ENCODE data around the gene HS3ST2.
A peak's percentile ranks its signal among the peaks of the same experiment; 100 is the strongest.
"Not testable (repeated sequence)": the region's sequence is repeated elsewhere in the genome, so short reads cannot be mapped to it uniquely, and the experiment has no call there.

The HS3ST2 gene

GRCh38 chr16:22885951-22886350 lies 72.0 kb downstream of the HS3ST2 start:
- DNase-seq: no peak

DNA sequence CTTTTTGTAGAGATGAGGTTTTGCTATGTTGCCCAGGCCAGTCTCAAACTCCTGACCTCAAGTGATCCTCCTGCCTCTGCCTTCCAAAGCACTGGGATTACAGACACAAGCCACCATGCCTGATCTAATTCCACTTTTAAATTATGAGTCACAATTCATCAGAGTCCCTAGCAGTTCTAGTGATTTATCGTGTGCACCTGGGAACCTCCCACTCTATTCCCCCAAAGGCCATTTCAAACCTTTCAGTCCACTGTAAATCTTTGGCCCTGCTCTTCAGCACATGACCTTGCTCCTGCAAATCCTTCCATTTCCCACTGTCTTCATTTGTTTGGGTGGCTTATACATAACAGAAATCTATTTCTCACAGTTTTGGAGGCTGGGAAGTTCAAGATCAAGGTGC lies 73.0 kb downstream of the HS3ST2 start:
- DNase-seq: no peak

GRCh38 chr16:22887445-22887844 lies 73.5 kb downstream of the HS3ST2 start:
- no peak for DNase-seq

- no peak for DNase-seq
Measured at GRCh38 chr16:22888791-22889190, 74.8 kb downstream of the HS3ST2 start.

DNA sequence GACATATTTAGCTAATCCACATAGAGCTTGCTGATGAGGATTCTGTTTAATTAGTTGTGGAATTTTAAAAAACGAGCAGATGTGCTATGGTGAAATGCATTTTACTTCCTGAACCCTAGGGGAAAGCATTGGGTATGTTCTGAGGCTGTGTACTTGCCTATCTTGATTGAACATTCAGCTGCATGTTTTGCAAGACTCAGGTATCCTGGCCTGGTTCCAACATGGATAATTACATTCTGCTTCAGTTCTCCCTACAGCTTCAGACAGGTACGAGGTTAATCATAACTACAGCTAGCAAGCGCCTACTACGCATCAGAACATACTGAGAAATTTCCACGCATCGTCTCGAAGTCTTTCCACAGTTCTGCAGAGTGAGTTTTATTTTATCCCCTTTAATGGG lies 77.0 kb downstream of the HS3ST2 start:
- DNase-seq: no peak

- DNase-seq: no peak
Measured at GRCh38 chr16:22897184-22897583, 83.2 kb downstream of the HS3ST2 start.

GRCh38 chr16:22898131-22898530 lies 84.2 kb downstream of the HS3ST2 start:
- no peak for DNase-seq

DNA sequence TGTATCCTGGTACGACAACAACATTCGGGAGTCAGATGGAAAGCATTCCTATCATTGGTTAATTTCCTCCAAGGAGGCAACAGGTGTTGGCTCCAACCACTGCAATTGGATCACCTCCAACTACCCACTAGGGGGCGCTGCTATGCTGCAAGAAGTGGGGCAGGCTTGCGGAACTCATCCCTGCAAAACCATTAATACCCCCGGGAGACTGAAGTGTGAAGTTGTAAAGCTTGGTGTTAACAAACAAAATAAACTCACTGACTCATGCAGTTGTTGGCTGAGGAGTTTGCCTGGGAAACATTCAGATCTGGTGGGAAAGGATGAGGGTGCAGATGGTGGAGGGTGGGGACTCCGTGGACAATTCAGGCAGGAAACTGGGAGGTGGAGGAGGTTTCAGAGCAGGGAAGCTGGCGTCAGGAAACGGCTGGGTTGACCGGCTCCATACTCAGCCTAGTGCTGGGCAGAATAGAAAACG lies 84.9 kb downstream of the HS3ST2 start:
- DNase-seq: peak; percentile 61

DNA sequence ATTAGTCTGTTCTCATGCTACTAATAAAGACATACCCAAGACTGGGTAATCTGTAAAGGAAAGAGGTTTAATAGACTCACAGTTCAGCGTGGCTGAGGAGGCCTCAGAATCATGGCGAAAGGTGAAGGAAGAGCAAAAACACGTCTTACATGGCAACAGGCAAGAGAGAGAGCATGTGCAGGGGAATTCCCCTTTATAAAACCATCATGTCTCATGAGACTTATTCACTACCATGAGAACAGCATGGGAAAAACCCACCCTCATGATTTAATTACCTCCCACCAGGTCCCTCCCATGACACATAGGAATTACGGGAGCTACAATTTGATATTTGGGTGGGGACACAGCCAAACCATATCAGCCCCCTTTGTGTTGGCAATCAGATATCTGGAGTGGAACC lies 85.6 kb downstream of the HS3ST2 start:
- not testable (repeated sequence) for DNase-seq

- no peak for DNase-seq
Measured at GRCh38 chr16:22900863-22901262, 86.9 kb downstream of the HS3ST2 start.

DNA sequence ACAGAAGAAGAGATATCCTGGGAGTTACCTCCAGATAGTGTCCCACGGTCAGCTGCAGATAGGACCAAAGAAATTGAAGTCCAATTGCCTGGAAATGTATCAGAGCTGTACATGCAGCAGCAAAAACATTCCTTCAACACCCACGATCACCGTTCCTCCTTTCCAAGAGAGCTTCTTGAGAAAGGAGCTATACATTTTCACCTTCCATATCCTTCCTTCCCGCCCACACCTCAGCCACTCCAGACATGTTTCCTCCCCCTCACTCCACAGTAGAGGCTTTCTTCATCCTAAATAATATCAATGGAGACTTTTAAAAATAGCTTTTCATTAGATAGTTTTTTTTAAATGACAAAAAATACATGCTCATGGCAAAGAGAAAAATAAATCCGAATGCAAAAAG lies 87.6 kb downstream of the HS3ST2 start:
- no peak for DNase-seq

GRCh38 chr16:22903716-22904115 lies 89.8 kb downstream of the HS3ST2 start:
- no peak for DNase-seq

- DNase-seq: no peak
Measured at GRCh38 chr16:22912654-22913053, 98.7 kb downstream of the HS3ST2 start.

DNA sequence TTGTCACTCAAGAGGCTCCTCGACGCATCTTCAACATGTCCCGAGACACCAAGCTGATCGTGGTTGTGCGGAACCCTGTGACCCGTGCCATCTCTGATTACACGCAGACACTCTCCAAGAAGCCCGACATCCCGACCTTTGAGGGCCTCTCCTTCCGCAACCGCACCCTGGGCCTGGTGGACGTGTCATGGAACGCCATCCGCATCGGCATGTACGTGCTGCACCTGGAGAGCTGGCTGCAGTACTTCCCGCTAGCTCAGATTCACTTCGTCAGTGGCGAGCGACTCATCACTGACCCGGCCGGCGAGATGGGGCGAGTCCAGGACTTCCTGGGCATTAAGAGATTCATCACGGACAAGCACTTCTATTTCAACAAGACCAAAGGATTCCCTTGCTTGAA lies 101.0 kb downstream of the HS3ST2 start:
- DNase-seq: no peak

DNA sequence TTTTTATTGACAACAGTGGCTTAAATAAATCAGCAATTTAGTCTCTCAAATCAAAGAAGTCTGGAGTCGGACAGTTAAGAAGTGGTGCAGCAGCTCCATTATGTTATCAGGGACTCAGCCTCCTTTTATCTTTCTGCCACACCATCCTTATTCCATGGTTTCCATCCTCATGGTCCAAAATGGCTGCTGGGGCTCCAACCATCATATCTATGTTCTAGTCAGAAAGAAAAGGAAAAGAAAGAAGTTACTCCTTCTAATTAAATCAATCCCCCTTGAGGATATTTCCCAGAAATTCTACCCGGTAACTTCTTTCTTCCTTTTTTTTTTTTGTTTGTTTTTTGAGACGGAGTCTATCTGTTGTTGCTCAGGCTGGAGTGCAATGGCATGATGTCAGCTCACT lies 109.5 kb downstream of the HS3ST2 start:
- DNase-seq: no peak

DNA sequence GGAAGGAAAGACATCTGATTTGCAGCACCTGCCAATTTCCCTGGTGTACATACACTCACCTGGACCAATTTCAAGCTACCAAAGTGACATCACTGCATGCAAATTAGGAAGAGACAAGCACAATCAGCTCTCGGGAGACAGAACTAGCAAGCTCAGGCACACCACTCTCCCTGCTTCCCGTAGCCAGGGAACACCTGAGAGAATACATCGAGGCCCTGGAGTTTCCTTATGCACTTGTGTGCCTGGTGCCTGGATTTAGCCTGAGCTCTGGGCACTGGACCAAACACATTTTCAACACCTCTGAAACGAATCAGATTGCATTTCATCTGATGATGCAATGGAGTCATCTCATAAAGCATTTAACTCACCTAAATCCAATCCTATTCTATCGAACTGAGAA lies 110.5 kb downstream of the HS3ST2 start:
- no peak for DNase-seq

- DNase-seq: no peak
Measured at GRCh38 chr16:22926105-22926751, 112.3 kb downstream of the HS3ST2 start.

DNA sequence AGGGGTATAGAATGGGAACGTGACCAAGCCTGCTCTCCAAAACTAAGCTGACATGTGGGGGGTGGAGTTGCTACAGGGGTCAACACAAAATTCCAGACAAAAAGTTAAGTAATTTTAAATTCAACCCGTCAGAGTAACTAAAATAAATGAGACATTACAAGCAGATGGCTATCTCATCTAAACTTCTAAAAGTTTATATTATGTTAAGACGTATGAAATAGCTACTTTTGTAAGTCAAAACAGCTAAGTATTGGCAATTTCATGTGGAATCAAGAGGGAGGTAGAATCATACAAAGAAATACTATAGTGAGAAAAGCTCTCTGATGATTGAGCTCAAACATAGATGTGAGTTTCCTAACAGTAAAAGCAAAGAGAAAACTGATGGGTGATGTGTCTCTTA lies 113.3 kb downstream of the HS3ST2 start:
- no peak for DNase-seq

- no peak for DNase-seq
Measured at GRCh38 chr16:22928882-22929435, 115.0 kb downstream of the HS3ST2 start.

- no peak for DNase-seq
Measured at GRCh38 chr16:22929461-22929860, 115.5 kb downstream of the HS3ST2 start.

- DNase-seq: no peak
Measured at GRCh38 chr16:22932032-22932771, 118.2 kb downstream of the HS3ST2 start.

DNA sequence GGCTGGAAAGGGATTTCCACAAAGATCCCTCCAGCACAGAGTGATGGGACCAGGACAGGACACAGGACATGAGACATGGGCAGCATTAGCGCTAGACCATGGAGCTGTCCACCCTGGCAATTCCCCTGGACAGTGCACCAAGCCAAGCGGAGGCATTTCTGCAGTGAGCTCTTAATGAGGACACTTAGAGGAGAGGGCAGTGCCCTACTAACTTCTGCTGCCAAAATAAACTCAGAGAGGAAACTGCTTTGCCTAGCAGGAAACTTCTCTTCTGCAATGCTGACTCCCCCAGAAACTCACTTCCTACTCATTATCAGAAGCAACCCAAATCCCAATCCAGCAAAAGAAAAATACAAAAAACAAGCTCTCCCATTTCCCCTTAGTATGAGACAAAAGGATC lies 119.2 kb downstream of the HS3ST2 start:
- DNase-seq: no peak

GRCh38 chr16:22934786-22935185 lies 120.8 kb downstream of the HS3ST2 start:
- no peak for DNase-seq

- no peak for DNase-seq
Measured at GRCh38 chr16:22937169-22937568, 123.2 kb downstream of the HS3ST2 start.
